ENCODE results near the gene CD44. TPM values are rescaled to one million over a fixed set of nuclear protein-coding genes. Genes with fewer than 3 reads are reported as not detected.

CD44 gene
- polyA plus RNA-seq, 1 of the 3 experiments (the other 2 are of a cell fraction), result 457 TPM

DNA sequence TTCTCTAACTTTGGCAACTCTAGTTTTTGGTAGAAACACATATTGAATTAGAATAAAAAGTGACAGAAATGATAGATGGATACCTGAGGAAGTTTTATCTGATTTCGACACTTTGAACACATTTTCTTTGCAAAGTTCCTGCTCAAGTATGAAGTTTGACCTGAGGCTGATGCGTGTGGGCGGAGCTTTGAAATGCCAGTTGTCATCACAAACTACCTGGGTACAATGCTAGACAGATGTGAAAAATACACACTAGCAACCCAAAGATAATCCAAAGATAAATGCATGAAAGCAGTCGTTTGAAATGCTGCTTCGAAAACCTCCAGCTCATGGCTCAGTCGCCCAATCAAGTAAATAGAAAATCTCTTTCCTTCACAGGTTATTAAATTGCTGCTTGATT, 54.8 kb downstream of the CD44 start:
- H3K36me3 ChIP-seq (replicated peaks in 1 of 2; ENCODE audit: control insufficient read depth in 1 of 2, insufficient read depth in 2 of 2, low read length in 1 of 2), result peaks cover 38 to 95% of the 10 kb centered on the region in 2 experiments
- H3K79me2 ChIP-seq (ENCODE audit: insufficient read depth), result peaks cover 99% of the 10 kb centered on the region
- H3K4me3 ChIP-seq (ENCODE audit: low read depth in 2 of 2, low read length in 1 of 2), result no peak overlapping the region
- TF ChIP-seq ELF1 (IDR thresholded peaks at IDR 0.05) (no peak), GATA2 (CRISPR knock-in tag; IDR thresholded peaks at IDR 0.05) (no peak)
- TF ChIP-seq, protein P1, sequence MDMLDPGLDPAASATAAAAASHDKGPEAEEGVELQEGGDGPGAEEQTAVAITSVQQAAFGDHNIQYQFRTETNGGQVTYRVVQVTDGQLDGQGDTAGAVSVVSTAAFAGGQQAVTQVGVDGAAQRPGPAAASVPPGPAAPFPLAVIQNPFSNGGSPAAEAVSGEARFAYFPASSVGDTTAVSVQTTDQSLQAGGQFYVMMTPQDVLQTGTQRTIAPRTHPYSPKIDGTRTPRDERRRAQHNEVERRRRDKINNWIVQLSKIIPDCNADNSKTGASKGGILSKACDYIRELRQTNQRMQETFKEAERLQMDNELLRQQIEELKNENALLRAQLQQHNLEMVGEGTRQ (IDR thresholded peaks at IDR 0.05; ENCODE audit: borderline replicate concordance, low read depth, low read length), result no peak
- no peak overlapping the region for H2AFZ ChIP-seq (ENCODE audit: low read depth)
- WGBS (ENCODE audit: low lambda C conversion rate), result 87% methylated on average over 6 of the region's 6 CpGs
- H4K20me1 ChIP-seq (ENCODE audit: insufficient read depth), result no peaks in the 10 kb centered on the region
- DNase-seq, result no peak
- CTCF ChIA-PET, result interaction anchor here (1.0 kb wide), 1 partner anchor 60 kb away, joined by 4 read pairs; no protein-coding TSS in a partner anchor
- POLR2A ChIA-PET, result no interaction called here
- no peak overlapping the region for H3K4me2 ChIP-seq
- H3K4me1 ChIP-seq (ENCODE audit: control insufficient read depth in 1 of 2, insufficient read depth in 2 of 2, low read depth in 1 of 2, low read length in 1 of 2), result peaks cover 0 to 5% of the 10 kb centered on the region in 2 experiments; a peak in 1 of 4 replicates
- peaks cover 38% of the 10 kb centered on the region for H3F3A ChIP-seq (replicated peaks; ENCODE audit: insufficient read depth)
- no peak overlapping the region; a peak in 1 of 4 replicates for H3K27ac ChIP-seq (ENCODE audit: low read depth in 2 of 2, low read length in 1 of 2)
- H3K27me3 ChIP-seq (ENCODE audit: insufficient read depth), result no peaks in the 10 kb centered on the region
- no peaks in the 10 kb centered on the region for H3K9me3 ChIP-seq
- H3K9ac ChIP-seq, result no peak overlapping the region
- no peaks in the 10 kb centered on the region for H3K9me2 ChIP-seq

DNA sequence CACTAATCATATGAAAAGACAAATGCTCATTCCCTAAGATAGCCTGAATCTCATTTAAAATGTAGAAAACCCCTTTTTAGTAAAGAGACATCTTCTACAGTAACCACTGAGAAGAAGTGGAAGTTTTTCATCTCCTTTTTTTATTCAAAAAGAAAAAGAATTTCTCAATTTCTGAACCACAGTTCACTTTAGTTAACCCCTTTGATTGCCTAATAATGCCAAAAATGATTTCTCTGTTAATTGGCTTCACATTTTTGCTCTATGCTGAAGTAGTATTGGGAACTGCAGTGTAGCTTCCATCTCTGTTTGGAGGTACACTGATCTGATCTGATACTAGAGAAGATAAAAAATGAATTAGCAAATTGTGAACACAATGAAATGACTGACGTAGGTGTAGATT, 58.3 kb downstream of the CD44 start:
- no peak overlapping the region for H3K4me2 ChIP-seq
- 97% methylated on average over 1 of the region's 1 CpG for WGBS (ENCODE audit: low lambda C conversion rate)
- peaks cover 0 to 5% of the 10 kb centered on the region in 2 experiments; a peak in 1 of 4 replicates for H3K4me1 ChIP-seq (ENCODE audit: control insufficient read depth in 1 of 2, insufficient read depth in 2 of 2, low read depth in 1 of 2, low read length in 1 of 2)
- no peak overlapping the region for H3K9ac ChIP-seq
- no peak for DNase-seq
- H3K9me3 ChIP-seq, result no peaks in the 10 kb centered on the region
- no peaks in the 10 kb centered on the region for H3K9me2 ChIP-seq
- H3K79me2 ChIP-seq (ENCODE audit: insufficient read depth), result peaks cover 98% of the 10 kb centered on the region
- no peaks in the 10 kb centered on the region for H3K27me3 ChIP-seq (ENCODE audit: insufficient read depth)
- no peak overlapping the region for H3K4me3 ChIP-seq (ENCODE audit: low read depth in 2 of 2, low read length in 1 of 2)
- TF ChIP-seq GATA2 (CRISPR knock-in tag; IDR thresholded peaks at IDR 0.05), result no peak
- TF ChIP-seq, protein P2, sequence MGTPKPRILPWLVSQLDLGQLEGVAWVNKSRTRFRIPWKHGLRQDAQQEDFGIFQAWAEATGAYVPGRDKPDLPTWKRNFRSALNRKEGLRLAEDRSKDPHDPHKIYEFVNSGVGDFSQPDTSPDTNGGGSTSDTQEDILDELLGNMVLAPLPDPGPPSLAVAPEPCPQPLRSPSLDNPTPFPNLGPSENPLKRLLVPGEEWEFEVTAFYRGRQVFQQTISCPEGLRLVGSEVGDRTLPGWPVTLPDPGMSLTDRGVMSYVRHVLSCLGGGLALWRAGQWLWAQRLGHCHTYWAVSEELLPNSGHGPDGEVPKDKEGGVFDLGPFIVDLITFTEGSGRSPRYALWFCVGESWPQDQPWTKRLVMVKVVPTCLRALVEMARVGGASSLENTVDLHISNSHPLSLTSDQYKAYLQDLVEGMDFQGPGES (IDR thresholded peaks at IDR 0.05; ENCODE audit: low read depth, low read length), result no peak
- ChIA-PET CTCF (no interaction called here), POLR2A (no interaction called here)
- no peaks in the 10 kb centered on the region for H4K20me1 ChIP-seq (ENCODE audit: insufficient read depth)
- peaks cover 38% of the 10 kb centered on the region for H3F3A ChIP-seq (replicated peaks; ENCODE audit: insufficient read depth)
- no peak overlapping the region for H3K27ac ChIP-seq (ENCODE audit: low read depth in 2 of 2, low read length in 1 of 2)
- H3K36me3 ChIP-seq (replicated peaks in 1 of 2; ENCODE audit: control insufficient read depth in 1 of 2, insufficient read depth in 2 of 2, low read length in 1 of 2), result peaks cover 22 to 96% of the 10 kb centered on the region in 2 experiments
- no peak overlapping the region for H2AFZ ChIP-seq (ENCODE audit: low read depth)

DNA sequence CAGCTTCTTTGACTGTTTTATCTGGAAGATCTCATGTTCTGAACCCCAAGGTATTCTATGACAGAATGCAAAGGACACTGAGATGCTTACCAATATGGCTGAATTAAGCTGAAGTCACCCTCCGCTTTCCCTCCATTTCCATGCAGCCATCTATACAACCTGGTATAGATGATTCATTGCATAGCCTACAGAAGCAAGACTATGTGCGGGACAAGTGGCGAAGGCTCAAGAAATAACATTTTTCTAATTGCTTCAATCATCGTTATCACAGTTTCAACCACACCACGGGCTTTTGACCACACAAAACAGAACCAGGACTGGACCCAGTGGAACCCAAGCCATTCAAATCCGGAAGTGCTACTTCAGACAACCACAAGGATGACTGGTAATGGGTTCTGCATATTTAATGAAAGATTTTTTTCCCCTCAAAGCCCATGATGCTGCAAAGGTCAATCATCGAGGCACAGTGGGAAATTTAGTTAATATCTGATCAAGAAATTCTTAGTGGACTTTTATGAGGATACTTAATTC, 61.9 kb downstream of the CD44 start:
- H3K27me3 ChIP-seq (ENCODE audit: insufficient read depth), result no peaks in the 10 kb centered on the region
- no peak overlapping the region for H3K27ac ChIP-seq (ENCODE audit: low read depth in 2 of 2, low read length in 1 of 2)
- no peaks in the 10 kb centered on the region for H4K20me1 ChIP-seq (ENCODE audit: insufficient read depth)
- peaks cover 30 to 96% of the 10 kb centered on the region in 2 experiments for H3K36me3 ChIP-seq (replicated peaks in 1 of 2; ENCODE audit: control insufficient read depth in 1 of 2, insufficient read depth in 2 of 2, low read length in 1 of 2)
- H3K4me2 ChIP-seq, result no peak overlapping the region
- no peak for DNase-seq
- TF ChIP-seq, protein P2 (IDR thresholded peaks at IDR 0.05; ENCODE audit: low read depth, low read length), result no peak
- no peak for TF ChIP-seq TCF12 (IDR thresholded peaks at IDR 0.05)
- no peak for TF ChIP-seq JUND (IDR thresholded peaks at IDR 0.05)
- TF ChIP-seq, protein P1 (IDR thresholded peaks at IDR 0.05; ENCODE audit: borderline replicate concordance, low read depth, low read length), result no peak
- TF ChIP-seq MEF2A (IDR thresholded peaks at IDR 0.05; ENCODE audit: borderline replicate concordance, low read depth), result no peak
- TF ChIP-seq, protein P3, sequence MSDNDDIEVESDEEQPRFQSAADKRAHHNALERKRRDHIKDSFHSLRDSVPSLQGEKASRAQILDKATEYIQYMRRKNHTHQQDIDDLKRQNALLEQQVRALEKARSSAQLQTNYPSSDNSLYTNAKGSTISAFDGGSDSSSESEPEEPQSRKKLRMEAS (IDR thresholded peaks at IDR 0.05; ENCODE audit: low read depth), result no peak
- peaks cover 48% of the 10 kb centered on the region for H3F3A ChIP-seq (replicated peaks; ENCODE audit: insufficient read depth)
- WGBS (ENCODE audit: low lambda C conversion rate), result 93% methylated on average over 7 of the region's 7 CpGs
- no peak overlapping the region for H2AFZ ChIP-seq (ENCODE audit: low read depth)
- ChIA-PET CTCF (no interaction called here), POLR2A (no interaction called here)
- H3K9me2 ChIP-seq, result no peaks in the 10 kb centered on the region
- H3K4me3 ChIP-seq (ENCODE audit: low read depth in 2 of 2, low read length in 1 of 2), result no peak overlapping the region
- H3K4me1 ChIP-seq (ENCODE audit: control insufficient read depth in 1 of 2, insufficient read depth in 2 of 2, low read depth in 1 of 2, low read length in 1 of 2), result no peaks in the 10 kb centered on the region
- H3K9ac ChIP-seq, result no peak overlapping the region
- no peaks in the 10 kb centered on the region for H3K9me3 ChIP-seq
- H3K79me2 ChIP-seq (ENCODE audit: insufficient read depth), result peaks cover 96% of the 10 kb centered on the region
